ENCODE measurements around the gene MAG.
"Not testable (repeated sequence)": the region's sequence is repeated elsewhere in the genome, so short reads cannot be mapped to it uniquely, and the experiment has no call there.

The MAG gene

GRCh38 chr19:35357867-35358573 lies 66.1 kb downstream of the MAG start, which contains the start of gene FFAR3:
TSS of gene FFAR3 (plus strand) at chr19:35358460. CDS start at chr19:35358891, 431 bp downstream.
- Histone ChIP-seq H4K20me1 (ENCODE audit: insufficient read depth, low read length) (no peaks in the 10 kb centered on the region), H3K4me3 (ENCODE audit: low read depth, low read length, poor library complexity, severe bottlenecking) (no peak within 1 kb of the TSS), H2AFZ (ENCODE audit: low read length) (no peak within 1 kb of the TSS), H3K9me2 (ENCODE audit: low read depth, low read length) (no peaks in the 10 kb centered on the region), H3K9ac (ENCODE audit: low read length) (no peak within 1 kb of the TSS), H3K4me2 (ENCODE audit: low read length) (no peak within 1 kb of the TSS), H3K36me3 (ENCODE audit: insufficient read depth, low read length) (no peaks in the 10 kb centered on the region), H3K27me3 (ENCODE audit: insufficient read depth, low read length) (no peaks in the 10 kb centered on the region), H3K79me2 (ENCODE audit: insufficient read depth, low read length) (no peaks in the 10 kb centered on the region), H3K27ac (ENCODE audit: low read depth, low read length, poor library complexity, severe bottlenecking) (no peak within 1 kb of the TSS), H3F3A (ENCODE audit: insufficient read depth, low read length) (no peaks in the 10 kb centered on the region), H3K9me3 (ENCODE audit: low read length) (no peaks in the 10 kb centered on the region), H3K4me1 (ENCODE audit: insufficient read depth, low read length, severe bottlenecking) (no peaks in the 10 kb centered on the region)
- TF ChIP-seq, protein P1, sequence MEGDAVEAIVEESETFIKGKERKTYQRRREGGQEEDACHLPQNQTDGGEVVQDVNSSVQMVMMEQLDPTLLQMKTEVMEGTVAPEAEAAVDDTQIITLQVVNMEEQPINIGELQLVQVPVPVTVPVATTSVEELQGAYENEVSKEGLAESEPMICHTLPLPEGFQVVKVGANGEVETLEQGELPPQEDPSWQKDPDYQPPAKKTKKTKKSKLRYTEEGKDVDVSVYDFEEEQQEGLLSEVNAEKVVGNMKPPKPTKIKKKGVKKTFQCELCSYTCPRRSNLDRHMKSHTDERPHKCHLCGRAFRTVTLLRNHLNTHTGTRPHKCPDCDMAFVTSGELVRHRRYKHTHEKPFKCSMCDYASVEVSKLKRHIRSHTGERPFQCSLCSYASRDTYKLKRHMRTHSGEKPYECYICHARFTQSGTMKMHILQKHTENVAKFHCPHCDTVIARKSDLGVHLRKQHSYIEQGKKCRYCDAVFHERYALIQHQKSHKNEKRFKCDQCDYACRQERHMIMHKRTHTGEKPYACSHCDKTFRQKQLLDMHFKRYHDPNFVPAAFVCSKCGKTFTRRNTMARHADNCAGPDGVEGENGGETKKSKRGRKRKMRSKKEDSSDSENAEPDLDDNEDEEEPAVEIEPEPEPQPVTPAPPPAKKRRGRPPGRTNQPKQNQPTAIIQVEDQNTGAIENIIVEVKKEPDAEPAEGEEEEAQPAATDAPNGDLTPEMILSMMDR (IDR thresholded peaks at IDR 0.05; ENCODE audit: low read length), result no peak
- no peak for TF ChIP-seq EZH2 (IDR thresholded peaks at IDR 0.05; ENCODE audit: borderline replicate concordance, low read length)

GRCh38 chr19:35358834-35359233 lies 66.9 kb downstream of the MAG start:
- H3K36me3 ChIP-seq (ENCODE audit: insufficient read depth, low read length); H3K4me1 ChIP-seq (ENCODE audit: insufficient read depth, low read length, severe bottlenecking); H3F3A ChIP-seq (ENCODE audit: insufficient read depth, low read length); H3K9me2 ChIP-seq (ENCODE audit: low read depth, low read length); H4K20me1 ChIP-seq (ENCODE audit: insufficient read depth, low read length); H2AFZ ChIP-seq (ENCODE audit: low read length); H3K9me3 ChIP-seq (ENCODE audit: low read length); H3K4me3 ChIP-seq (ENCODE audit: low read depth, low read length, poor library complexity, severe bottlenecking); H3K9ac ChIP-seq (ENCODE audit: low read length); H3K79me2 ChIP-seq (ENCODE audit: insufficient read depth, low read length); H3K27me3 ChIP-seq (ENCODE audit: insufficient read depth, low read length); H3K27ac ChIP-seq (ENCODE audit: low read depth, low read length, poor library complexity, severe bottlenecking); H3K4me2 ChIP-seq (ENCODE audit: low read length): not testable (repeated sequence)

- H3K4me1 ChIP-seq (ENCODE audit: insufficient read depth, low read length, severe bottlenecking); H3K9me2 ChIP-seq (ENCODE audit: low read depth, low read length); H3K27ac ChIP-seq (ENCODE audit: low read depth, low read length, poor library complexity, severe bottlenecking); H3K36me3 ChIP-seq (ENCODE audit: insufficient read depth, low read length); H3K9me3 ChIP-seq (ENCODE audit: low read length); H3K79me2 ChIP-seq (ENCODE audit: insufficient read depth, low read length); H3K4me2 ChIP-seq (ENCODE audit: low read length); H3K9ac ChIP-seq (ENCODE audit: low read length); H4K20me1 ChIP-seq (ENCODE audit: insufficient read depth, low read length); H3K4me3 ChIP-seq (ENCODE audit: low read depth, low read length, poor library complexity, severe bottlenecking); H2AFZ ChIP-seq (ENCODE audit: low read length); H3F3A ChIP-seq (ENCODE audit: insufficient read depth, low read length); H3K27me3 ChIP-seq (ENCODE audit: insufficient read depth, low read length): not testable (repeated sequence)
These were observed 67.4 kb downstream of the MAG start for GRCh38 chr19:35359395-35359794.

DNA sequence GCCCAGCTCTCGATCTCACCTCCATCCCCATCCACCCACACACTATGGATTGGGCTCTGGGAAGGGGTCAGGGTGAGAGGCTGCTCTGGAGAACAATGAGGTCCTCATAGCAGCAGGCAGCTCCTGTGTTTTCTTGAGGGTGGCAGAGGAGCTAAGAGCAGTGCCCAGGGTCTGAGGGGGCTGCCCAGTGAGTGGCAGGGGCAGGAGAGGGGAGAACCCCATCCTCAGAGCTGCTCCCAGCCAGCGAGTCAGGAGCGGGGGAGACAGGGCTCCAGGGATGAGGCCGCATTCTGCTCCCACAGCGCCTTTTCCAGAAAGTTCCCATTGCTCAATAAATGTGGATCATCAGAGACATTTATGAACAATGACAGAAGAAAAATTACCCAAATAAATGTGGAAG lies 68.1 kb downstream of the MAG start:
- H3K9me2 ChIP-seq (ENCODE audit: low read depth, low read length); H3K4me2 ChIP-seq (ENCODE audit: low read length); H3F3A ChIP-seq (ENCODE audit: insufficient read depth, low read length); H2AFZ ChIP-seq (ENCODE audit: low read length); H3K4me1 ChIP-seq (ENCODE audit: insufficient read depth, low read length, severe bottlenecking); H3K27me3 ChIP-seq (ENCODE audit: insufficient read depth, low read length); H3K36me3 ChIP-seq (ENCODE audit: insufficient read depth, low read length); H3K9ac ChIP-seq (ENCODE audit: low read length); H3K4me3 ChIP-seq (ENCODE audit: low read depth, low read length, poor library complexity, severe bottlenecking); H4K20me1 ChIP-seq (ENCODE audit: insufficient read depth, low read length); H3K27ac ChIP-seq (ENCODE audit: low read depth, low read length, poor library complexity, severe bottlenecking); H3K79me2 ChIP-seq (ENCODE audit: insufficient read depth, low read length); H3K9me3 ChIP-seq (ENCODE audit: low read length): not testable (repeated sequence)

All from OCI-LY1 (cell line).